Right ventricle myocardium superior (tissue), 1 donor: ENCODE results near the gene KRTAP13-3. TPM values are rescaled to one million over a fixed set of nuclear protein-coding genes. Genes with fewer than 3 reads are reported as not detected.

ENCODE experiments used
- ATAC-seq: fragments of 200-7000 bp; cut with Tn5 transposase; one replicate; pipeline ENCODE4 v1.9.1; 2020; ENCODE audit warnings: mild to moderate bottlenecking; ENCODE audit not compliant: poor library complexity
- DNase-seq: peaks from one replicate; pipeline ENCODE4 v3.0.0-alpha.2; 2020
- intact Hi-C: fragments of 100-400 bp; cut with DNase I; formaldehyde crosslinking; loops from one replicate; pipeline ENCODE4 v1.11.2; 2022
- long read RNA-seq: library from polyadenylated mRNA; unstranded; transcript quantifications from one replicate; pipeline ENCODE4 v2.0.0, GENCODE V29; 2021
- total RNA-seq: library from RNA; stranded (reverse); fragmentation: NEBNext Ultra II Directional; extraction: Animal tissue kit (Norgen Biotek cat#: 25700); gene quantifications from one replicate; pipeline ENCODE4 v1.2.1, GENCODE V29; 2021
- donor health status: DM: no; HTN: yes; CAD: no; lungs with severe emphysema.

KRTAP13-3 gene, protein sequence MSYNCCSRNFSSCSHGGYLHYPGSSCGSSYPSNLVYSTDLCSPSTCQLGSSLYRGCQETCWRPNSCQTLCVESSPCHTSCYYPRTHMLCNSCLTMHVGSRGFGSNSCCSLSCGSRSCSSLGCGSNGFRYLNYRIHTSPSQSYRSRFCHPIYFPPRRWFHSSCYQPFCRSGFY
- total RNA-seq: not detected
- long read RNA-seq: 0 reads

DNA sequence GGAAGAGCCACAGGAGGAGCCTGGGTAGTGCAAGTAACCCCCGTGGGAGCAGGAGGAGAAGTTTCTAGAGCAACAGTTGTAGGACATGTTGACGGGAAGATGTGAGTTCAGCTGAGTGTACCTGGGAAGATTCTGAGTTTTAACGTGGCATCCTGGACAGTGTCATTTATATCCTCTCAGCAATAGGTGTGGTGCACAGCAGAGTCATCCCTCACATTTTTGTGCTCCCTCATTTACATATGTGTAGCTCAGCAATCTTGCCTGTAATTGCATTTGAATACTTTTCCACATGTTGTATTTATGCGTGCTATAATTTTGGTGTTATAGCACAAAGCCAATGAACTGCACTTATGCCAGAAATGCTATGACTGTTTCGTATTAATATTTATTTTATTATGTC, at the start of gene KRTAP13-3:
KRTAP13-3 (minus strand) TSS at position 101 of the 400 bp plus-strand sequence; CDS start at position 87, 14 bp downstream.
- no peak for ATAC-seq
- DNase-seq: no peak
- intact Hi-C loops: no loop called here

DNA sequence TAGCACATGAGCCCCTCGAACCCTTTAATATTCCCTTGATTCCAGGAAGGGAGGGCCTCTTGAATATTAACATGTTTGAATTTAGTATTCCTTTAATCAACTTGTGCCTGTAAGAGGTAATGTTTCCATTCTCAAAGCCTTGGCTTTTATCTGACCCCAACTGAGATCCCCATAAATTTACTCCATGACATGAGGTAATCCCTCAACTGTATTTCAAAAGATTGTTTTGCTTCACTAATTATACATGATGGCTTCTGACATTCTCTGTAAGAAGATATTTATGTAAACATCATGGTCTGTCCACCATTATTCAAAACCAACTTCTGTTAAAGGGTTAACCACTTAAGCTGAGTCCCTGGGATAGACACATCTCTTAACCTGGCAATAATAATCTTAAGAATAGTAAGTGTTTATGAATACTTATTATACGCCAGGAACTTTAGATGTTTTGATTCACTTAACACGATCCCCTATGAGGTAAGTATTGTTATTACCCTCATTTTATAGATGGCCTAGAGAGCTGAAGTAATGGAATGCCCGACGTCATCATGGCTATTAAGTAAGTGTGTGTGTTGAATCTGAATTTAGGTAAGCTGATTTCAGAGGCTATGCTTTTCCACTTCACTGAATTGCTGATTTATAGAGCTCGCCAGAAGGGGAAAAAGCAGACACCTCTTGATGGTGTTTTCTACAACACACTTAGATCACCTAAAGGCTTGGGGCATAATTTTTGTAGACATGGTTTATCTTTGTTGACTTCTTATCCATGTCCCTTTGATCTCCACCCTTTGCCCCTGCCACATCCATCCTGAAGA, 43.4 kb upstream of the KRTAP13-3 start:
- DNase-seq: no peak
- intact Hi-C loops: no loop called here
- no peak for ATAC-seq

DNA sequence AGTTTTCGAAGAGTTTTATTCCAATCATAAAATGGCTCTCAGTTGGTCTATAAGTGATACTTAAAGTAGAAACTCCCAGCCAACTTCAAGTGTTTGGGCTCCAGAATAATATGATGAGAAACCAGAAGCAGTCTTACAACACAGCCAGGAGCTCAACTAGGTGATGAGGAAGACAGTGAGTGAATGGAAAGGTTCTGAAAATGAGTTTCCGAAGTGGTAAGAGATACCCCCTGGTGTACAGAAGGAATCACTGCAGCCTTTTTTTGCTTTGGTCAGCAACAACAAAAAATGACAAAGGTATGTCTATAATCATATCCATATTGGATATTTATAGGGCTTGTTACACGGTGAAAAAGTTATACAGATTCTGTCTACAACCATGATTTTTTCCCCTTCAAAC, 38.0 kb upstream of the KRTAP13-3 start:
- intact Hi-C loops: no loop called here
- no peak for DNase-seq
- ATAC-seq: no peak

DNA sequence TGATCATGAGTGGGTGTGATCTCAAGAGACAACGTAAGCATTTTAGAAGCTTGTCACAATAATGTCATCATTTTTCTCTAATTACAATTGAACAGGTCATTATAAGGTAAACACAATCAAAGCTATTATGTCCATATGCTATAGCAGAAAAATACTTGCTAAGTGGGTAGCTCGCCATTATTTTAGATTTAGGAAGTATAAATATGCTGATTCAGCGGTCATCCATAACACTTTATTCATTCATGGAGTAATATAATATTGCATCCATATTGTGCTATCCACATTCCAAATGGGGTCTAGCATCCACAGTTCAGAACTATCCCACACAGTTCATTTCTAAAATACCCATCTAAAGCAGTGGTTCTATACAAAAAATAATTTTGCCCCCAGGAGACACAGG, 22.8 kb upstream of the KRTAP13-3 start:
- DNase-seq: no peak
- intact Hi-C loops: loop anchor here (10.0 kb wide), 1 partner anchor 286 kb away; no protein-coding TSS in a partner anchor

DNA sequence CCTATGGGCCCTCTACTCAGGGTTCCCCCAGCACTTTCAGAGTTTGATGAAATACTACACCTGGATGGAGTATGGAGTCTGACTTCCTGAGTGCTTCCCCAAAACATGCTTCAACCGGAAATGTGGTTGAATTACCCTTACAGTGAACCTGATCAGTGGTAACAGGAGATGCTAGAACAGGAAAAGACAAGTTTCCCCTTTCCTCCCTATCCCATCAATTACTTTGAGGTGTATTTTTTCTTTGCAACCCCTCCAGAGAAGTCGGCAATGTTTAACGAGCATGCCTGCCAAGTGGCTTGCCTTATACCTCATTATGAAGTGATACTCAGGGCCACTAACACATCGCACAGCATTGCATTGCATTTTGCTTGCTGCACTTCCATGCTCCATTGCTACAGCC, 21.3 kb upstream of the KRTAP13-3 start:
- no peak for DNase-seq
- no peak for ATAC-seq
- intact Hi-C loops: loop anchor here (10.0 kb wide), 1 partner anchor 288 kb away; no protein-coding TSS in a partner anchor

More for the DNA sequence above, 22.8 kb upstream of the KRTAP13-3 start:
- ATAC-seq: no peak

DNA sequence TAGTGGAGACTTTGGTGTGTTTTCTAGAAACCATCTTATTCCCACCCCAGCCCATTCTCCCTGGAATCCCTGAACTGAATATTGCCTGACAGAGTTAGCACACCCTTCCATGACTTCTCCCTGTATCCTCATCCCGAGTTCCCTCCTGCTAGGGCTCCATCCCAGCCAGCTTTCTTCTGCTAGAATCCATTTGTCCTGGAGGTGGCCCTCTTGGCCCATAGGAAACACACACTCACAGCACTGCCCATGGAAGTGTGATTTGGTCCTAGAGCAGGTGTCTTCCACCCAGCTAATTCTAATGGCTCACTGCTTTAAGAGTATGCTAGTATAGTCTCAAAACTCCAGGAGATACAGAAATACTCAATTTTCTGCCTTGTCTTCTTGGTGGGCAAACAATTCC, 18.5 kb upstream of the KRTAP13-3 start:
- DNase-seq (no peak), ATAC-seq (no peak)
- intact Hi-C loops: loop anchor here (10.0 kb wide), 1 partner anchor 291 kb away; no protein-coding TSS in a partner anchor

DNA sequence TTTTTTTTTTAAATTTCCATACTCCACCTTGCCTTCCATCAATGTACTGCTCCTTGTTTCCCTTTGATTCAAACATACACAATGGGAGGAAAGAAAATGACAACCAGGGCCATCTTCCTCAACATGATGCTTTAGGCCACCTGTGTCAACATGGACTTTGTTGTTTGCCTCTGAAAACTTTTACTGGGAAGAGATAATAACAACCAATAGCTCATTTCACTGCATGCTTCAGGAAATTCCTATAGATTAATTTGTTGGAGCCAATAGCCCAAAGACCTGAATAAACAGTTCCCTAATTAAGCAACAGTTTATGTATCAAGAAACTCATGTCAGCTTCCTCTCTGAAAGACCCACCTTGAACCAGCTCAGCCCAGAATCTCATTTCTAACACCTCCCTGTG, 17.5 kb upstream of the KRTAP13-3 start:
- DNase-seq (no peak), ATAC-seq (no peak)
- intact Hi-C loops: loop anchor here (10.0 kb wide), 1 partner anchor 292 kb away; no protein-coding TSS in a partner anchor

DNA sequence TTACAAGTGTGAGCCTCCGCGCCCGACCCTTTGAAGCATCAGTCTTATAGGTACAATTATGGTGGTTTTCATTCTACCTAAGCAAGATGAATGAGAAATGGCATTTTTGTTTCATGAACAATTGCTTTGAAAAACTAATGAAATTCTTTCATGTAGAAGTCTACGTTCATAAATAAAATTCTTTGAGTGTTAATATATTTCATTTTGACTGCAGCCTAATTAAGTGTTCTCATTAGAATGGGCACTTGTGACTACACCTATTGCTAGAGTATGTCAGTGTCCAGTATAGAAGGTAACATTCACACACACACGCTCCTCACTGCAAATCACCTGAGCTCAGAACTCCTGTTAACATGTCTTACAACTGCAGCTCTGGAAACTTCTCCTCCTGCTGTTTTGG, 14.2 kb upstream of the KRTAP13-3 start, which contains the start of gene KRTAP15-1:
KRTAP15-1 (plus strand) TSS at position 301 of the 400 bp plus-strand sequence; CDS start at position 354, 53 bp downstream.
- no peak for DNase-seq
- ATAC-seq: no peak
- intact Hi-C loops: loop anchor here (10.0 kb wide), 1 partner anchor 295 kb away; no protein-coding TSS in a partner anchor

DNA sequence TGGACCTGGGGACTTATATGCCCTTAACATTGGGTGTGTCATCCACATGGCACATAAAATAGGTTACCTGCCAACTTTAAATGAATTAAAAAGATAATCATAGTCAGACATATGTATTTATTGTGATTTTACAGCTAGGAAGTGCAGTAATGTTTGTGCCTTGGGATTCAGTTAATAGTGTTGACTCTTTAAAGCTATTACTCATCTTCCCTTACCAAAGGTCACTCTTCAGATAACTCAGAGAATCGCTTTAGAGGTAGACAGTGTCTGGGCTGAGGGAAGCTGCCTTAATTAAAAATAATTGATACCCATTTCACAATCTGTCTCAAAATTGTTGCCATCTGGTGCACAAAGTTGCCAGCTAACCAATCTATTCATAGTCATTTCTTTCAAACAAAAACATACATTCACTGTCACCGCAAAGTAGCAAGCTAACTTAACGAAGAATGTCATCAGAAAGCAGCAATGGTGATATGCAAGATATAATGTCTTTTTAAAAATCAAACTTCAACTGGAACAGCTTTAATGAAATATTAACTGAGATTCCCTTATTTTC, 11.4 kb upstream of the KRTAP13-3 start:
- intact Hi-C loops: no loop called here
- DNase-seq: no peak
- ATAC-seq: no peak

DNA sequence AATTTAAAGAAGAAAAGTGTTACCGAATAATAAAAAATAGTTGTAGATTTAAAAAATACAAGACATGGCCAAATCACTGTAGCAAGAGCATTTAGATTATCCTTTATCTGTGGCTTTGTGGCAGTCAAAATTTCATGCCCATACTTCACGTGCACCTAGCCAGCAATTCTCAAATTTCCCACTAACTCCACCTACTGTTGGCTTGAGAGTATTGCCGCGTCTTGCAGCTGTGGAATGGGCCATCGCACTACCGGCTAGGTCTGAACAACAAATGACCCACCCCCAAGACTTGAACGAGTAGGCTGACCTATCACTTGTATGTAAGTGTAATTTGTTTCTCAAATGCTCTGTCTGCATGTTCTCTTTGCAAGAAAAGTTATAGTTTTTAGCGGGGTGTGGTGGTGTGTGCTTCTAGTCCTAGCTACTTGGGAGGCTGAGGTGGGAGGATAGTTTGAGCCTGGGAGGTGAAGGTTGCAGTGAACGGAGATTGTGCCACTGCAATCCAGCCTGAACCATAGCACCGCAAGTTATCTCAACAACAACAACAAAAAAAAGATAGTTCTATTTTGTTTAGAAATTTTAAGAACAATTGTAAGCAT, 8.4 kb upstream of the KRTAP13-3 start:
- no peak for ATAC-seq
- intact Hi-C loops: no loop called here
- DNase-seq: no peak

DNA sequence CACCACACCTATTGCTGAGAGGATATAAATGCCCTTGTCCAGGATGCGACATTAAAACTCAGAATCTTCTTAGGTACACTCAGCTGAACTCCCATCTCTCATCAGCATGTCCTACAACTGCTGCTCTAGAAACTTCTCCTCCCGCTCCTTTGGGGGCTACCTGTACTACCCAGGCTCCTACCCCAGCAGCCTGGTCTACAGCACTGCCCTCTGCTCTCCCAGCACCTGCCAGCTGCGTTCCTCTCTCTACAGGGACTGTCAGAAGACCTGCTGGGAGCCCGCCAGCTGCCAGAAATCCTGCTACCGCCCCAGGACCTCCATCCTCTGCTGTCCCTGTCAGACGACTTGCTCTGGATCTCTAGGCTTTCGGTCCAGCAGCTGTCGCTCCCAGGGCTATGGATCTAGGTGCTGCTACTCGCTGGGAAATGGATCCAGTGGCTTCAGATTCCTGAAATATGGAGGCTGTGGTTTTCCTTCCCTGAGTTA, 4.5 kb upstream of the KRTAP13-3 start, which contains the start of gene KRTAP13-4:
KRTAP13-4 (plus strand) TSS at position 51 of the 486 bp plus-strand sequence; CDS start at position 107, 56 bp downstream.
- no peak for DNase-seq
- no peak for ATAC-seq
- intact Hi-C loops: no loop called here

DNA sequence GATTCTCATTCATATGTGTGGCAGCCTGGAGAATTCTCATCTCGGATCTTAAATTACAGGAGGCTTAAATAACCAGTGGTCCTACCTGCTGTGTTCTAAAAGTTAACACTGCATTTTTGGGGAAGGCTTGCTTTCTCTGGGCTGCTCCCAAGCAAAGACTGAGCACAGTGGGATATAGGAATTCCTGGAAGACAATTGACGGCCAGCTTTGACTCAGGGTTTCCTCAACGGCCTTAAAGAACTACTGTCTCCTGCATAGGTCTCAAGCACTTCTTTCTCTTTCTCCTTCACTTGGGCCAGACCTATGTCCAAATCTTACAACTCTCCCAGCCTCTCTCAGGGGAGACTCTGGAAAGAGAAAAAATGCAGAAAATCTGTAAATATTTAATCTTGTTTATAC, 1.0 kb upstream of the KRTAP13-3 start:
- ATAC-seq: no peak
- intact Hi-C loops: no loop called here
- no peak for DNase-seq

DNA sequence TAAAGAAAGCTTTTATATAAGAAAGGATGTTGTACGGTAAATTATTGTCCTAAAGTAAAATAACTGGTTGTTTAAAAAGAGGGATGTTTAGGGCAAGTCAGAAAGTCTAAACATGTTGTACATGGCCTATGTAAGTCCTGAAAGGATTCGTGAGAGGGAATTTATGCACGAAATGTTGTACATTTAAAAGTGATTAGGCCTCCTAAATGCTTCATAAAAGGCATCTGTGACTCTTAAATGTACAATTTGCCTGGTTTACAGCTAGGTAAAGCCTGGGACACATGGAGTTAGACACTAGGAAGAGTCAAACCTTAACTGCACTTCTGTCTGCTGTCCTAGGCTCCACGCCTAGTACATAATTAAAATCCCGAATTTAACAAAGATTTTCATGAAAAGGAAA, 9.7 kb downstream of the KRTAP13-3 start:
- DNase-seq (no peak), ATAC-seq (no peak)
- intact Hi-C loops: no loop called here

DNA sequence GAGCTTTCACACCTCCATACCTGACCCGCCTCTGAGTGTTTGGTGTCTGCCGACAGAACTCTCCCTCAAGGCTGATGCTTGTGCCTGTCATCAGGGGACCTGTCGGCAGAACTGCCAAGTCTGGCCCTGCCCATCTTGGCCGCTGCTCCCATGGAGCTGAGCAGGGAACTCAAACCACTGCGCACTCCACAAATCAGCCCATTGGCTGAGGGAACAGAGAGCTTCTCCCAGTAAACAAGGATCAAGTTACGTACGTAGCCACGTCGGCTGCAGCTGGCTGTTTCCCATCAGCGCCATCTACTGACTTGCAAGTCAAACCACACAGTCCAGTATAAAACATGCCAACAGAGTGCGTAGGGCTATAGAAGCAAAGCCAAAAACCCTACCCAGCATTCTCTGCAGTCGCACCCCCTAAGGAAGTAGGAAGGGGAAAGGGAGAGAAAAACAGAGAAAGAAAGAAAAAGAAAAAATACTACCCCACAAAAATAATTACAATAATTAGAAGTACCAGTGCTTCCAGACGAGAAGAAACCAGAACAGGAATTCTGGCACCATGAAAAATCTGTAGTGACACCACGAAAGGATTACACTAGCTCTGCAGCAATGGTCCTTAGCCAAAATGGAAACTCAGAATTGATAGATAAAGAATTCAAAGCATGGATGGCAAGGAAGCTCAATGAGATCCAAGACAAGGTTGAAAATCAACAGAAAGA, 16.8 kb downstream of the KRTAP13-3 start:
- DNase-seq (peak; percentile 54), ATAC-seq (peak; percentile 68)
- intact Hi-C loops: no loop called here

DNA sequence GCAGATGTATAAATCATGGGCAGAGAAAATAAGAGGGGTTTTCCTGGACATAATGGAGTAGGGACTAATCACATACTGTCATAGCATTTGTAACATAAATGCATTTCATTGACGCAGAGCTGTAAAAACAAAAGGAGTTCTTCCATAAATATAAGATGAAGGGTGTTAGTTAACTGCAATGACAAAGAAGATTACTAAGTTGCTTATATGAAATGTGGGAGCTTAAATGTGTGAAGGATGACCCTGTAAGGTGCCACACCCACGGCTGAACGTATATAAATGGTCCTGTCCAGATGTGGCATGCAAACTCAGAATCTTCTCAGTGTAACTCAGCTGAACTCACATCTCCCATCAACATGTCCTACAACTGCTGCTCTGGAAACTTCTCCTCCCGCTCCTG, 30.0 kb downstream of the KRTAP13-3 start, which contains the start of gene KRTAP13-1:
KRTAP13-1 (plus strand) TSS at position 301 of the 400 bp plus-strand sequence; CDS start at position 357, 56 bp downstream.
- intact Hi-C loops: no loop called here
- no peak for ATAC-seq
- no peak for DNase-seq

DNA sequence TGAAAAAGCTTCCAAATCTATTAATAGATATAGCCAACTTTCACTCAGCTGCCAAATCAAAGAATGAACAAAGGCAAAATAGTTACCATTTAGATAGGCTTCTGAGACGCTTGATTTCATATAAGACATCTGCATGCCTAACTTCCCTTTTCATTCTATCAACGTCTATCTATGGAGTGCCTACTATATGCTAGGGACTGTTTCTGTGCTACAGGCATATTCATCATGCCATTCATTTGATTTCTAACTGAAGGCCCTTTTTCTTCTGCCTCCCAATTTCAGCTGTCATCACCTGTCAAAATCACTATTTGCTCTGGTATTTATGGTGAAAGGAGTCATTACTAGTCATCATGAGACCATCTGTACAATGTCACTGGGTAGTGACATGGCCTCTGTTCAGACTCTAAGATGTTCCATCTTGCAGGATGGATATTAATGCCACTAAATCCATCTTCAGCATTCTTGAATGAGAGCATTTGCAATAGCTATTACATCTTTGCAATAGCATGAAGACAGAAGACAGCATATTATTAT, 34.2 kb downstream of the KRTAP13-3 start:
- DNase-seq (no peak), ATAC-seq (peak; percentile 38)
- intact Hi-C loops: no loop called here

DNA sequence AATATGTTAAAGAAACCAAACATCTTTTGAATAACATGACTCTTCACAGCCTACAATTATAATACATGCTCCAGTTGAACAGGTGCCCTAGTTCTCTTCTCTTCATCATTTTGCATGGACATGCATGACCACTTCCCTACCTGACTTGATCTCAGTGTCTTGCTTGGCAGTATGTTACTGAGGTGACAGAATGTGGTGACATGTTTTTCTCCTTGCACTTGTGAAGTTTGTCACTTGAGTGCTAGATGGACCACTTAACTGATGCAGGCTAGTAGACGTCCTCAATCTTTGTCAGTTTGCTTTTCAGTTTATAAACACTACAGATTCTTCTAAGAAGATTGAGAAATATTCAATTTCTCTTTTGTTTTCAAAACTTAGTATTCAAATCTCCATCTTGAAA, 43.5 kb downstream of the KRTAP13-3 start:
- ATAC-seq (no peak), DNase-seq (no peak)
- intact Hi-C loops: no loop called here
